SK-N-SH (cell line): ENCODE measurements around the gene ZFP90. TPM values are rescaled to one million over a fixed set of nuclear protein-coding genes. Genes with fewer than 3 reads are reported as not detected.

ENCODE experiments used
- CTCF ChIA-PET: fragments of 300-600, 350-600 bp; formaldehyde crosslinking; extraction: SDS; loops from one replicate; lab custom pipeline; 2021; lab: Yijun Ruan, JAX
- POLR2A ChIA-PET: fragments of 350-600 bp; sonication (Branson Sonifier 250); formaldehyde crosslinking; extraction: SDS; loops from one replicate; lab custom pipeline; 2020; ENCODE audit warnings: antibody characterized with exemption, inconsistent platforms; lab: Yijun Ruan, JAX
- DNase-seq: peaks from one replicate; pipeline ENCODE4 v3.0.0; 2012
- H2AFZ ChIP-seq: fragments of 200-600 bp; sonication (generic); 2 replicates; pipeline ENCODE4 v1.8.1; 2016; ENCODE audit warnings: antibody characterized with exemption, mild to moderate bottlenecking, low read depth
- H3F3A ChIP-seq: fragments of 200-600 bp; sonication (generic); replicated peaks from 2 replicates; pipeline ENCODE3; 2016; ENCODE audit warnings: antibody characterized with exemption, mild to moderate bottlenecking; ENCODE audit not compliant: insufficient read depth
- H3K27ac ChIP-seq, 2 experiments: fragments of 200-500 bp in 1 of 2; fragments of 200-600 bp in 1 of 2; sonication (Bioruptor generic) in 1 of 2; sonication (generic), shearing (Covaris generic) in 1 of 2; 2 replicates each; pipeline versions ENCODE4 v1.5.1 to v1.6.1; 2014 to 2016; ENCODE audit warnings: low read depth in 2 of 2, inconsistent platforms in 1 of 2, low read length in 1 of 2, mild to moderate bottlenecking in 1 of 2, mixed read lengths in 1 of 2
- H3K27me3 ChIP-seq: fragments of 200-600 bp; sonication (generic), shearing (Covaris generic); 2 replicates; pipeline ENCODE4 v1.6.1; 2016; ENCODE audit warnings: mixed run types; ENCODE audit not compliant: insufficient read depth
- H3K36me3 ChIP-seq, 2 experiments: fragments of 200-500 bp in 1 of 2; fragments of 200-600 bp in 1 of 2; sonication (Bioruptor generic) in 1 of 2; sonication (generic) in 1 of 2; replicated peaks in 1 of 2; 2 replicates each; pipeline versions ENCODE3 to v1.5.1; 2014 to 2016; ENCODE audit warnings: low read length in 1 of 2, mild to moderate bottlenecking in 1 of 2; ENCODE audit not compliant: insufficient read depth in 2 of 2, control insufficient read depth in 1 of 2
- H3K4me1 ChIP-seq, 2 experiments: fragments of 200-500 bp in 1 of 2; fragments of 200-600 bp in 1 of 2; sonication (Bioruptor generic) in 1 of 2; sonication (generic), shearing (Covaris generic) in 1 of 2; 2 replicates each; pipeline versions ENCODE4 v1.5.1 to v1.6.1; 2014 to 2016; ENCODE audit warnings: low read depth in 1 of 2, low read length in 1 of 2, mixed run types in 1 of 2; ENCODE audit not compliant: insufficient read depth in 2 of 2, control insufficient read depth in 1 of 2
- H3K4me2 ChIP-seq: fragments of 200-600 bp; sonication (generic), shearing (Covaris generic); 2 replicates; pipeline ENCODE4 v1.6.1; 2017; ENCODE audit warnings: mixed run types
- H3K4me3 ChIP-seq, 2 experiments: fragments of 200-500 bp in 1 of 2; fragments of 200-600 bp in 1 of 2; sonication (Bioruptor generic) in 1 of 2; sonication (generic), shearing (Covaris generic) in 1 of 2; 2 replicates each; pipeline versions ENCODE4 v1.5.1 to v1.8.1; 2014 to 2016; ENCODE audit warnings: low read depth in 2 of 2, inconsistent platforms in 1 of 2, low read length in 1 of 2, mild to moderate bottlenecking in 1 of 2, mixed read lengths in 1 of 2, moderate library complexity in 1 of 2
- H3K79me2 ChIP-seq: fragments of 200-600 bp; sonication (generic); 2 replicates; pipeline ENCODE4 v1.8.1; 2017; ENCODE audit warnings: mild to moderate bottlenecking; ENCODE audit not compliant: insufficient read depth
- H3K9ac ChIP-seq: fragments of 200-600 bp; sonication (generic); 2 replicates; pipeline ENCODE4 v1.6.1; 2017; ENCODE audit warnings: mixed run types
- H3K9me2 ChIP-seq: fragments of 200-600 bp; sonication (generic); 2 replicates; pipeline ENCODE4 v1.6.1; 2017; ENCODE audit warnings: mixed run types
- H3K9me3 ChIP-seq: fragments of 200-600 bp; sonication (generic); 2 replicates; pipeline ENCODE4 v1.6.1; 2017; ENCODE audit warnings: mixed run types, mild to moderate bottlenecking, moderate library complexity
- H4K20me1 ChIP-seq: fragments of 200-600 bp; sonication (generic); 2 replicates; pipeline ENCODE4 v1.6.1; 2017; ENCODE audit warnings: mild to moderate bottlenecking, mixed run types; ENCODE audit not compliant: insufficient read depth
- CHD2 ChIP-seq: fragments of 150-350 bp; IDR thresholded peaks from 2 replicates; pipeline ENCODE4 v1.6.1; 2018; ENCODE audit warnings: low read length; ENCODE audit not compliant: partially characterized antibody
- CTCF ChIP-seq: fragments of 200-600 bp; sonication (generic); IDR thresholded peaks from 2 replicates; pipeline ENCODE4 v1.6.1; 2017; ENCODE audit warnings: antibody characterized with exemption, mild to moderate bottlenecking, moderate library complexity
- ELF1 ChIP-seq: IDR thresholded peaks from 2 replicates; pipeline ENCODE4 v1.4.0; 2012
- EP300 ChIP-seq, 2 experiments: IDR thresholded peaks; 2 replicates each; pipeline versions ENCODE4 v1.4.0 to v1.6.1; 2012; ENCODE audit warnings: borderline replicate concordance in 1 of 2, low read depth in 1 of 2, low read length in 1 of 2
- MEF2A ChIP-seq: IDR thresholded peaks from 2 replicates; pipeline ENCODE4 v1.4.0; 2012; ENCODE audit warnings: low read depth, borderline replicate concordance
- MXI1 ChIP-seq: IDR thresholded peaks from 2 replicates; pipeline ENCODE4 v1.6.1; 2012; ENCODE audit warnings: mild to moderate bottlenecking, low read depth, low read length, improper control_type of control experiment
- POLR2AphosphoS5 ChIP-seq: IDR thresholded peaks from 2 replicates; pipeline ENCODE4 v1.6.1; 2012; ENCODE audit warnings: low read depth, low read length
- RAD21 ChIP-seq: IDR thresholded peaks from 2 replicates; pipeline ENCODE4 v1.6.1; 2012; ENCODE audit warnings: mild to moderate bottlenecking, low read length
- RCOR1 ChIP-seq: fragments of 150-350 bp; IDR thresholded peaks from 2 replicates; pipeline ENCODE4 v1.6.1; 2017; ENCODE audit warnings: antibody characterized with exemption, low read length
- TAF1 ChIP-seq: IDR thresholded peaks from 2 replicates; pipeline ENCODE4 v1.6.1; 2012; ENCODE audit warnings: low read depth, mild to moderate bottlenecking, low read length, moderate library complexity, borderline replicate concordance
- TCF12 ChIP-seq: IDR thresholded peaks from 2 replicates; pipeline ENCODE4 v1.4.0; 2012
- TEAD4 ChIP-seq: IDR thresholded peaks from 2 replicates; pipeline ENCODE4 v1.4.0; 2012; ENCODE audit warnings: mild to moderate bottlenecking, borderline replicate concordance; ENCODE audit not compliant: insufficient read depth
- YY1 ChIP-seq: IDR thresholded peaks from 2 replicates; pipeline ENCODE4 v1.4.0; 2012; ENCODE audit warnings: low read depth, mild to moderate bottlenecking
- WGBS: methylation state at CpG from one replicate; pipeline ENCODE4 v1.1.6; 2017; ENCODE audit warnings: low lambda C conversion rate; 5-methylcytosine and 5-hydroxymethylcytosine counted together
- polyA plus RNA-seq, 3 experiments: library from polyadenylated mRNA; depleted of rRNA; stranded (reverse); fragments of >200 nt; gene quantifications; 2 replicates each; pipeline ENCODE4 v1.2.3, GENCODE V29; 2012
- TF ChIP-seq, protein P1 (sequence below): IDR thresholded peaks from 2 replicates; pipeline ENCODE4 v1.6.1; 2012; ENCODE audit warnings: mild to moderate bottlenecking, low read depth, low read length, moderate library complexity

ZFP90 gene
- polyA plus RNA-seq, 1 of the 3 experiments (the other 2 are of a cell fraction): 9.9 TPM

DNA sequence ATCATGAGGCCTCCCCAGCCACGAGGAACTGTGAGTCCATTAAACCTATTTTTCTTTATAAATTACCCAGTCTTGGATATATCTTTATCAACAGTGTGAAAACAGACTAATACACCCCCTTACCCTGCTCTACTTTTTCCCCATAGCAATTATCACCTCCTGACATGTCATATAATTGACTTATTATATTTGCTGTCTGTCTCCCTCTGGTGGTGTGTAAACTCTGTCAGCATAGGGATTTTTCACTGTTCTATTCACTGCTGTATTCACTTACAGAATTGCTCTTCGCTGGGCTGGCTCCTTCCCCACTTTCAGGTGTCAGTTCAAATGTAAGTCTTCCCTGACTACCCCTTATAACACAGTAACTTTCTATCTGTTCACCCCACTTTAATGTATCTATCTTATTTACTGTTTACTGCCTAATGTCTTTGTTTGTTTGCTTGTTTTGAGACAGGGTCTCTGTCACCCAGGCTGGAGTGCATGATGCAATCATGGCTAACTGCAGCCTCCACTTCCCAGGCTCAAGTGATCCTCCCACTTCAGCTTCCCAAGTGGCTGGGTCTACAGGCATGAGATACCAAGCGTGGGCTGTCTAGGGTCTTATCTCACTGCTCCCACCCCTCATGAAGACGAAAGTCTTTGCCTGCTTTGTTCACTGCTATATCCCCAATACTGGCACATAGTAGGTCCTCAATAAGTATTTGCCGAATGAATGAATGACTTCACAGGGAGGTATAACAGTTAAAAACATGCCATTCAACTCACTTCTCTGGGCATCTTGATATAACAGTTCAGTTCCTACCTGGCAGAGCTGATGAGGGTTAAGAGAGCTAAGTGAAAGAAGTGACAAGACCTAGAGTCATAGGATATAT is 53.6 kb downstream of the ZFP90 start:
- no peak overlapping the region for H3K4me3 ChIP-seq
- ChIA-PET POLR2A (no interaction called here), CTCF (interaction anchor here (3.0 to 3.1 kb wide), 2 partner anchors 13 to 64 kb away, joined by 18 to 51 read pairs; no protein-coding TSS in a partner anchor)
- H4K20me1 ChIP-seq: no peaks in the 10 kb centered on the region
- no peak overlapping the region for H2AFZ ChIP-seq
- WGBS: 41% methylated on average over 5 of the region's 5 CpGs
- no peaks in the 10 kb centered on the region; the same call in 1 of the 2 replicates for H3K9me3 ChIP-seq
- H3K27ac ChIP-seq: no peak overlapping the region
- H3F3A ChIP-seq: no peaks in the 10 kb centered on the region
- no peak overlapping the region for H3K4me2 ChIP-seq
- no peak overlapping the region for H3K9ac ChIP-seq
- no peaks in the 10 kb centered on the region for H3K4me1 ChIP-seq
- no peaks in the 10 kb centered on the region for H3K79me2 ChIP-seq
- DNase-seq: no peak
- no peaks in the 10 kb centered on the region for H3K9me2 ChIP-seq
- H3K36me3 ChIP-seq: no peaks in the 10 kb centered on the region
- TF ChIP-seq, protein P1, sequence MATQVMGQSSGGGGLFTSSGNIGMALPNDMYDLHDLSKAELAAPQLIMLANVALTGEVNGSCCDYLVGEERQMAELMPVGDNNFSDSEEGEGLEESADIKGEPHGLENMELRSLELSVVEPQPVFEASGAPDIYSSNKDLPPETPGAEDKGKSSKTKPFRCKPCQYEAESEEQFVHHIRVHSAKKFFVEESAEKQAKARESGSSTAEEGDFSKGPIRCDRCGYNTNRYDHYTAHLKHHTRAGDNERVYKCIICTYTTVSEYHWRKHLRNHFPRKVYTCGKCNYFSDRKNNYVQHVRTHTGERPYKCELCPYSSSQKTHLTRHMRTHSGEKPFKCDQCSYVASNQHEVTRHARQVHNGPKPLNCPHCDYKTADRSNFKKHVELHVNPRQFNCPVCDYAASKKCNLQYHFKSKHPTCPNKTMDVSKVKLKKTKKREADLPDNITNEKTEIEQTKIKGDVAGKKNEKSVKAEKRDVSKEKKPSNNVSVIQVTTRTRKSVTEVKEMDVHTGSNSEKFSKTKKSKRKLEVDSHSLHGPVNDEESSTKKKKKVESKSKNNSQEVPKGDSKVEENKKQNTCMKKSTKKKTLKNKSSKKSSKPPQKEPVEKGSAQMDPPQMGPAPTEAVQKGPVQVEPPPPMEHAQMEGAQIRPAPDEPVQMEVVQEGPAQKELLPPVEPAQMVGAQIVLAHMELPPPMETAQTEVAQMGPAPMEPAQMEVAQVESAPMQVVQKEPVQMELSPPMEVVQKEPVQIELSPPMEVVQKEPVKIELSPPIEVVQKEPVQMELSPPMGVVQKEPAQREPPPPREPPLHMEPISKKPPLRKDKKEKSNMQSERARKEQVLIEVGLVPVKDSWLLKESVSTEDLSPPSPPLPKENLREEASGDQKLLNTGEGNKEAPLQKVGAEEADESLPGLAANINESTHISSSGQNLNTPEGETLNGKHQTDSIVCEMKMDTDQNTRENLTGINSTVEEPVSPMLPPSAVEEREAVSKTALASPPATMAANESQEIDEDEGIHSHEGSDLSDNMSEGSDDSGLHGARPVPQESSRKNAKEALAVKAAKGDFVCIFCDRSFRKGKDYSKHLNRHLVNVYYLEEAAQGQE: no peak
- TF ChIP-seq TAF1 (no peak), CTCF (peak; percentile 32; the same call in 1 of the 2 replicates)
- H3K27me3 ChIP-seq: no peaks in the 10 kb centered on the region

- Histone ChIP-seq H3K4me2 (no peak overlapping the region), H3K4me1 (no peaks in the 10 kb centered on the region), H3K4me3 (no peak overlapping the region), H3K27ac (no peak overlapping the region), H3K36me3 (no peaks in the 10 kb centered on the region), H4K20me1 (no peaks in the 10 kb centered on the region), H3K9me2 (no peaks in the 10 kb centered on the region), H3K27me3 (no peaks in the 10 kb centered on the region), H3K9me3 (no peaks in the 10 kb centered on the region; the same call in 1 of the 2 replicates), H3F3A (no peaks in the 10 kb centered on the region), H2AFZ (no peak overlapping the region), H3K9ac (no peak overlapping the region), H3K79me2 (no peaks in the 10 kb centered on the region)
- CTCF ChIA-PET: interaction anchor here (1.8 kb wide), 1 partner anchor 67 kb away, joined by 5 read pairs; no protein-coding TSS in a partner anchor
- 72% methylated on average over 6 of the region's 6 CpGs for WGBS
- POLR2A ChIA-PET: no interaction called here
- DNase-seq: no peak
- TF ChIP-seq RAD21 (no peak), CTCF (no peak), YY1 (no peak), POLR2AphosphoS5 (no peak), ELF1 (no peak), CHD2 (no peak), RCOR1 (no peak), MEF2A (no peak), EP300 (IDR thresholded peaks at IDR 0.05; ENCODE audit: borderline replicate concordance in 1 of 2, low read depth in 1 of 2, low read length in 1 of 2) (no peak), TCF12 (no peak), MXI1 (no peak), TEAD4 (no peak)
- TF ChIP-seq, protein P1: no peak
Measured at GRCh38 chr16:68596266-68596665, 57.2 kb downstream of the ZFP90 start.
